Activated T-helper 17 cell treated with anti-CD3 and anti-CD28 coated beads, Interleukin-2, amount 50 U/mL, for 72 hours (primary cell): Measurements from ENCODE around the gene MRGPRD. TPM values are rescaled to one million over a fixed set of nuclear protein-coding genes. Genes with fewer than 3 reads are reported as not detected.

Experiments
- ATAC-seq: fragments of 150-1000 bp; cut with Tn5 transposase; replicated peaks from 2 replicates; pipeline ENCODE4 v1.10.0; 2021; ENCODE audit warnings: mild to moderate bottlenecking, moderate library complexity
- H3K27ac Mint-ChIP-seq: one replicate; pipeline ENCODE4 v1.8.0; 2022; ENCODE audit warnings: mixed read lengths
- H3K27me3 Mint-ChIP-seq: one replicate; pipeline ENCODE4 v1.8.0; 2022; ENCODE audit warnings: mixed read lengths
- H3K36me3 Mint-ChIP-seq: one replicate; pipeline ENCODE4 v1.8.0; 2022; ENCODE audit warnings: low read depth, mild to moderate bottlenecking, mixed read lengths
- H3K4me1 Mint-ChIP-seq: one replicate; pipeline ENCODE4 v1.8.0; 2022; ENCODE audit warnings: mixed read lengths
- H3K4me3 Mint-ChIP-seq: one replicate; pipeline ENCODE4 v1.8.0; 2022; ENCODE audit warnings: mild to moderate bottlenecking, mixed read lengths
- H3K9me3 Mint-ChIP-seq: one replicate; pipeline ENCODE4 v1.8.0; 2022; ENCODE audit warnings: mixed read lengths
- total RNA-seq, 2 donors: library from RNA; stranded (reverse); gene quantifications; one replicate each; pipeline ENCODE4 v1.2.3, GENCODE V29; 2022

Gene MRGPRD
- total RNA-seq, 2 donors from 2014 or later: not detected

GRCh38 chr11:69010361-69010891 lies 29.6 kb upstream of the MRGPRD start:
- Mint-ChIP-seq H3K27me3 (peaks cover 16% of the 10 kb centered on the region), H3K9me3 (no peaks in the 10 kb centered on the region), H3K4me3 (no peak overlapping the region), H3K4me1 (no peaks in the 10 kb centered on the region), H3K27ac (no peak overlapping the region), H3K36me3 (no peaks in the 10 kb centered on the region)
- ATAC-seq: no peak

- H3K27me3 Mint-ChIP-seq: peaks cover 16% of the 10 kb centered on the region
- no peak overlapping the region for H3K27ac Mint-ChIP-seq
- H3K4me3 Mint-ChIP-seq: no peak overlapping the region
- H3K9me3 Mint-ChIP-seq: no peaks in the 10 kb centered on the region
- no peaks in the 10 kb centered on the region for H3K36me3 Mint-ChIP-seq
- ATAC-seq: no peak
- H3K4me1 Mint-ChIP-seq: no peaks in the 10 kb centered on the region
Observed at GRCh38 chr11:69009441-69010211, 28.8 kb upstream of the MRGPRD start.

GRCh38 chr11:69008737-69009440 lies 28.1 kb upstream of the MRGPRD start:
- Mint-ChIP-seq H3K9me3 (no peaks in the 10 kb centered on the region), H3K4me3 (no peak overlapping the region), H3K36me3 (no peaks in the 10 kb centered on the region), H3K4me1 (no peaks in the 10 kb centered on the region), H3K27ac (no peak overlapping the region), H3K27me3 (peaks cover 16% of the 10 kb centered on the region)
- no peak for ATAC-seq

- Mint-ChIP-seq H3K36me3 (no peaks in the 10 kb centered on the region), H3K4me3 (no peak overlapping the region), H3K4me1 (no peaks in the 10 kb centered on the region), H3K27me3 (peaks cover 16% of the 10 kb centered on the region), H3K27ac (no peak overlapping the region), H3K9me3 (no peaks in the 10 kb centered on the region)
- ATAC-seq: no peak
Observed at GRCh38 chr11:69007975-69008381, 27.2 kb upstream of the MRGPRD start.

- H3K4me1 Mint-ChIP-seq: no peaks in the 10 kb centered on the region
- H3K4me3 Mint-ChIP-seq: no peak overlapping the region
- H3K36me3 Mint-ChIP-seq: no peaks in the 10 kb centered on the region
Observed at GRCh38 chr11:69006816-69007215, 26.0 kb upstream of the MRGPRD start.

GRCh38 chr11:69005631-69006368 lies 25.0 kb upstream of the MRGPRD start:
- Mint-ChIP-seq H3K4me1 (no peaks in the 10 kb centered on the region), H3K27ac (no peak overlapping the region), H3K27me3 (peaks cover 4% of the 10 kb centered on the region)

More at GRCh38 chr11:69006816-69007215, 26.0 kb upstream of the MRGPRD start:
- H3K27ac Mint-ChIP-seq: no peak overlapping the region
- H3K27me3 Mint-ChIP-seq: peaks cover 10% of the 10 kb centered on the region
- ATAC-seq: no peak
- no peaks in the 10 kb centered on the region for H3K9me3 Mint-ChIP-seq

GRCh38 chr11:69005183-69005630 lies 24.4 kb upstream of the MRGPRD start:
- Mint-ChIP-seq H3K36me3 (no peaks in the 10 kb centered on the region), H3K27me3 (peaks cover 4% of the 10 kb centered on the region), H3K9me3 (no peaks in the 10 kb centered on the region), H3K27ac (no peak overlapping the region), H3K4me3 (no peak overlapping the region), H3K4me1 (no peaks in the 10 kb centered on the region)
- no peak for ATAC-seq

More at GRCh38 chr11:69005631-69006368, 25.0 kb upstream of the MRGPRD start:
- Mint-ChIP-seq H3K36me3 (no peaks in the 10 kb centered on the region), H3K9me3 (no peaks in the 10 kb centered on the region), H3K4me3 (no peak overlapping the region)
- ATAC-seq: no peak

- ATAC-seq: no peak
- Mint-ChIP-seq H3K4me1 (no peaks in the 10 kb centered on the region), H3K36me3 (no peaks in the 10 kb centered on the region), H3K27me3 (no peaks in the 10 kb centered on the region), H3K9me3 (no peaks in the 10 kb centered on the region), H3K4me3 (no peak overlapping the region), H3K27ac (no peak overlapping the region)
Observed at GRCh38 chr11:69004411-69005182, 23.8 kb upstream of the MRGPRD start.

GRCh38 chr11:69003866-69004367 lies 23.1 kb upstream of the MRGPRD start:
- Mint-ChIP-seq H3K27ac (no peak overlapping the region), H3K4me1 (no peaks in the 10 kb centered on the region)
- no peak for ATAC-seq

GRCh38 chr11:69003301-69003865 lies 22.6 kb upstream of the MRGPRD start:
- no peaks in the 10 kb centered on the region for H3K36me3 Mint-ChIP-seq
- no peaks in the 10 kb centered on the region for H3K27me3 Mint-ChIP-seq
- H3K27ac Mint-ChIP-seq: no peak overlapping the region
- H3K4me3 Mint-ChIP-seq: no peak overlapping the region
- no peaks in the 10 kb centered on the region for H3K9me3 Mint-ChIP-seq
- H3K4me1 Mint-ChIP-seq: no peaks in the 10 kb centered on the region
- no peak for ATAC-seq

More at GRCh38 chr11:69003866-69004367, 23.1 kb upstream of the MRGPRD start:
- Mint-ChIP-seq H3K27me3 (no peaks in the 10 kb centered on the region), H3K36me3 (no peaks in the 10 kb centered on the region), H3K9me3 (no peaks in the 10 kb centered on the region), H3K4me3 (no peak overlapping the region)

GRCh38 chr11:69002570-69003231 lies 21.9 kb upstream of the MRGPRD start:
- Mint-ChIP-seq H3K36me3 (no peaks in the 10 kb centered on the region), H3K27ac (no peak overlapping the region), H3K9me3 (no peaks in the 10 kb centered on the region), H3K27me3 (no peaks in the 10 kb centered on the region), H3K4me1 (no peaks in the 10 kb centered on the region), H3K4me3 (no peak overlapping the region)
- ATAC-seq: no peak

- no peak overlapping the region for H3K4me3 Mint-ChIP-seq
- H3K27ac Mint-ChIP-seq: no peak overlapping the region
- no peaks in the 10 kb centered on the region for H3K4me1 Mint-ChIP-seq
- no peaks in the 10 kb centered on the region for H3K9me3 Mint-ChIP-seq
- ATAC-seq: no peak
- no peaks in the 10 kb centered on the region for H3K36me3 Mint-ChIP-seq
- no peaks in the 10 kb centered on the region for H3K27me3 Mint-ChIP-seq
Observed at GRCh38 chr11:69002110-69002569, 21.4 kb upstream of the MRGPRD start.
